RWPE2 (cell line): Measurements from ENCODE around the gene NEGR1.

Experiments used
- ATAC-seq: fragments of 200-7000 bp; cut with Tn5 transposase; 3 replicates; pipeline ENCODE4 v1.9.1; 2021; ENCODE audit warnings: low read depth
- DNase-seq: peaks from one replicate; pipeline ENCODE4 v3.0.0-alpha.2; 2020; ENCODE audit warnings: low spot score
- H3K27ac ChIP-seq: fragments of 450-650 bp; 2 replicates; pipeline ENCODE4 v1.5.1; 2017; ENCODE audit warnings: mild to moderate bottlenecking; ENCODE audit not compliant: poor library complexity, severe bottlenecking
- H3K27me3 ChIP-seq: fragments of 250-450 bp; sonication (Bioruptor Pico); 2 replicates; pipeline ENCODE4 v1.5.1; 2021; ENCODE audit warnings: mild to moderate bottlenecking, moderate library complexity; ENCODE audit not compliant: insufficient read depth, poor library complexity, severe bottlenecking
- H3K36me3 ChIP-seq: fragments of 250-450 bp; sonication (Bioruptor Pico); 2 replicates; pipeline ENCODE4 v1.5.1; 2020; ENCODE audit warnings: low read depth, mild to moderate bottlenecking, moderate library complexity
- H3K4me1 ChIP-seq: fragments of 250-450 bp; sonication (Bioruptor Pico); 2 replicates; pipeline ENCODE4 v1.5.1; 2021; ENCODE audit warnings: mild to moderate bottlenecking, moderate library complexity; ENCODE audit not compliant: insufficient read depth, poor library complexity, severe bottlenecking
- H3K4me3 ChIP-seq: fragments of 250-450 bp; sonication (Bioruptor Pico); 2 replicates; pipeline ENCODE4 v1.5.1; 2021; ENCODE audit warnings: mild to moderate bottlenecking, moderate library complexity; ENCODE audit not compliant: severe bottlenecking
- H3K9me3 ChIP-seq: fragments of 250-450 bp; sonication (Bioruptor Pico); 2 replicates; pipeline ENCODE4 v1.5.1; 2021; ENCODE audit warnings: mild to moderate bottlenecking, moderate library complexity; ENCODE audit not compliant: severe bottlenecking
- TF ChIP-seq, protein P1 (sequence below): fragments of 450-650 bp; IDR thresholded peaks from one replicate; pipeline ENCODE4 v1.5.1; 2017; ENCODE audit warnings: mild to moderate bottlenecking, moderate library complexity; ENCODE audit not compliant: poor library complexity, severe bottlenecking

Gene NEGR1

DNA sequence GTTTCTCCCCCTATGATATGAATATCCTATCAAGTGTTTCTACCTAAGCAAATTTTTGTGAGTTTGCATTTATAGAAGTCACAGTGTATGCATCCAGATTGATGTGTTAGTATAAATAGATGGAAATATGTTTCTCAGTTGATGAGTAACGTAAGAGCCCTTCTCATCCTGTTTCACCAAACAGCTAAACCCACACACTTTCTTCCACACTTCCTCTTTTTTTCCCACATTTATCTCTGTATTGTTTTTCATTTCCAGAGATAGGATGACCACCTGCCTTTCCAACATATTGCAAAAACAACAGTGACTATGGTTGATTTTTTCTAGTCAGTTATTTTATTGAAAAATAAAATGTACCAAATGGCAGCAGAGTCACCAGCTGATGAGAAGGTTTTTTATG is 490.1 kb downstream of the NEGR1 start:
- TF ChIP-seq, protein P1, sequence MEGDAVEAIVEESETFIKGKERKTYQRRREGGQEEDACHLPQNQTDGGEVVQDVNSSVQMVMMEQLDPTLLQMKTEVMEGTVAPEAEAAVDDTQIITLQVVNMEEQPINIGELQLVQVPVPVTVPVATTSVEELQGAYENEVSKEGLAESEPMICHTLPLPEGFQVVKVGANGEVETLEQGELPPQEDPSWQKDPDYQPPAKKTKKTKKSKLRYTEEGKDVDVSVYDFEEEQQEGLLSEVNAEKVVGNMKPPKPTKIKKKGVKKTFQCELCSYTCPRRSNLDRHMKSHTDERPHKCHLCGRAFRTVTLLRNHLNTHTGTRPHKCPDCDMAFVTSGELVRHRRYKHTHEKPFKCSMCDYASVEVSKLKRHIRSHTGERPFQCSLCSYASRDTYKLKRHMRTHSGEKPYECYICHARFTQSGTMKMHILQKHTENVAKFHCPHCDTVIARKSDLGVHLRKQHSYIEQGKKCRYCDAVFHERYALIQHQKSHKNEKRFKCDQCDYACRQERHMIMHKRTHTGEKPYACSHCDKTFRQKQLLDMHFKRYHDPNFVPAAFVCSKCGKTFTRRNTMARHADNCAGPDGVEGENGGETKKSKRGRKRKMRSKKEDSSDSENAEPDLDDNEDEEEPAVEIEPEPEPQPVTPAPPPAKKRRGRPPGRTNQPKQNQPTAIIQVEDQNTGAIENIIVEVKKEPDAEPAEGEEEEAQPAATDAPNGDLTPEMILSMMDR: no peak
- DNase-seq (no peak), ATAC-seq (no peak)
- Histone ChIP-seq H3K4me1 (no peaks in the 10 kb centered on the region), H3K4me3 (no peak overlapping the region), H3K27ac (no peak overlapping the region), H3K9me3 (no peaks in the 10 kb centered on the region), H3K27me3 (no peaks in the 10 kb centered on the region), H3K36me3 (no peaks in the 10 kb centered on the region)

DNA sequence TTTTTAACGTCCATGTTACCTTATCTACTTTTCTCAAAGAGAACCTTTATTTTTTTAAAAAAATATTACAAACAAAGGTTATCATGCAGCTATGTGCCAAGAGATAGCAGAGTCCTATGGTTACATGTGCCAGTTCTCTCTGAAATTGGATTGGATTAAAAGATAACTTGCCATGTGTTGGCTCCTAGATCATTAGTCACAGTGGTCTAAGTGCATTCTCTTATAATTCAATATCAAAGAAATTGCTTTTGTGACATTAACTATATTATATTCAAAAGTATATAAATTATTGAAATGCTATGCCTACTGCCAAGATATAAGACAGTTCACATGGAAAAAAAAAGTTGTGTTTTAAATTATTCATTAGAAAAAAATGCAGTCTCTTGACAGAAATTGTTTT is 494.2 kb downstream of the NEGR1 start:
- Histone ChIP-seq H3K4me3 (no peak overlapping the region), H3K36me3 (no peaks in the 10 kb centered on the region), H3K9me3 (no peaks in the 10 kb centered on the region), H3K4me1 (no peaks in the 10 kb centered on the region), H3K27me3 (no peaks in the 10 kb centered on the region), H3K27ac (no peak overlapping the region)
- TF ChIP-seq, protein P1: no peak
- DNase-seq: no peak
- no peak for ATAC-seq

DNA sequence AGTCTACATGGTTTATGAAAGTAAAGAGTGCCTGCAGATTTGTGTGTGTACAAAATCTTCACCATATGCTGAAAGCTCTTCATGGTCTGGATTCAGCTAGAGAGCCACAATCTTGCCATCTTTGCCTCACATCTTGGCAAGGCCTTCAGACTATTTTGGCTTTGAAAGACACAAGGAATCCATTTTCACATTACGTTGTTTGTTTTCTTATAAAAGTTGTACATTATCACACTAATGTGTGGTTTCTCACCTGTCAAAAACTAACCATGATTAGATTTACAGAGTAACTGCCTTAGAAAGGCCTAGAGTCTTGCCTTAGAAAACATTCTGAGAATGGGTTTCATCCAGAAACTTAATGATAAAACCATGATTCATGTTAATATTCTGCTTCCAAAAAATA is 494.6 kb downstream of the NEGR1 start:
- ATAC-seq (no peak), DNase-seq (no peak)
- Histone ChIP-seq H3K4me3 (no peak overlapping the region), H3K4me1 (no peaks in the 10 kb centered on the region), H3K9me3 (no peaks in the 10 kb centered on the region), H3K27ac (no peak overlapping the region), H3K27me3 (no peaks in the 10 kb centered on the region), H3K36me3 (no peaks in the 10 kb centered on the region)
- TF ChIP-seq, protein P1: no peak

DNA sequence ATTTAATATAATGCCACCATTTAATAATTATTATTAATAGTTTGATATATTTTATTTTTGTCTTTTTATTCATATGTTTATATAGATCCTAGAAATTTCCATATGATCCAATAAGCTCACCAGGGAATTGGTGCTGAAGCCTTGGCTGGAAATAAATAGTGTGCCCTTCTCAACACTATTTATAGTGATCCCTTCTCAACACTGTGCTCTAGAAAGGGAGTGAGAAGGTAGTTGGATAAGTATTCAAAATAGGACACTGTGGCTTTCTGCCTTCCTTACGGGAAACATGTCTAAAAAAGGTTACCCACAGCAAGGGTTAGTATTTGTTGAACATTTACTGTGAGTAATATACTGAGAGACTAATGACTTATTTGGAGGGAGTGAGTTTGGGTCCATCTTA is 496.1 kb downstream of the NEGR1 start:
- no peak overlapping the region for H3K4me3 ChIP-seq
- no peak for DNase-seq
- no peaks in the 10 kb centered on the region for H3K9me3 ChIP-seq
- TF ChIP-seq, protein P1: no peak
- H3K27me3 ChIP-seq: no peaks in the 10 kb centered on the region
- H3K27ac ChIP-seq: no peak overlapping the region
- H3K36me3 ChIP-seq: no peaks in the 10 kb centered on the region
- ATAC-seq: no peak
- no peaks in the 10 kb centered on the region for H3K4me1 ChIP-seq

DNA sequence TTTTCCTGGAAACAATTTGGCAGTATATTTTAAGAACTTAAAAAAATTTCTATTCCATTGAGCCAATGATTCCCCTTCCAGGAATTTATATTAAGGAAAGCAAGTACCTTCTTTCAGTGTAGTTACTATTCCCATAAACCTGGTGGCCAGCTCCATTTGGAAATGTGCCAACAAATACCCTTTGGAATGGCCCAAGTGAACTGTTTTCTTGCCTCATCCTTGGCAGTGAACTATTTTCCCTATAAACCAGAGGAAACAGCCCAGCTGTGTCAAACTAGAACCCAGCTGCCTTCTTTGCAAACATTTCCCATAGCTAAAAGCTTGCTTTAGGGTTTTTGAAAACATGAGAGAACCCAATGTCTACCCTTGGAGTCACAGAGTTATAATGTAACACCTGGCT is 496.9 kb downstream of the NEGR1 start:
- H3K27ac ChIP-seq: no peak overlapping the region
- no peak for ATAC-seq
- H3K27me3 ChIP-seq: no peaks in the 10 kb centered on the region
- no peak overlapping the region for H3K4me3 ChIP-seq
- no peak for DNase-seq
- TF ChIP-seq, protein P1: no peak
- no peaks in the 10 kb centered on the region for H3K36me3 ChIP-seq
- no peaks in the 10 kb centered on the region for H3K4me1 ChIP-seq
- no peaks in the 10 kb centered on the region for H3K9me3 ChIP-seq
